Uterus (tissue), 4 donors: ENCODE measurements around the gene SHTN1. TPM values are rescaled to one million over a fixed set of nuclear protein-coding genes. Genes with fewer than 3 reads are reported as not detected.

Source experiments
- DNase-seq, 2 donors: peaks; one replicate each; pipeline ENCODE4 v3.0.0-alpha.2; 2019 to 2020
- H3K27ac ChIP-seq, 2 donors: fragments of 200-600 bp; sonication (generic); 1 replicate in 1 of 2; 2 replicates in 1 of 2; pipeline ENCODE4 v1.5.1; 2016 to 2018
- H3K27me3 ChIP-seq, 2 donors: fragments of 200-600 bp; sonication (generic); one replicate each; pipeline ENCODE4 v1.5.1; 2018 to 2019; ENCODE audit warnings: control low read depth in 1 of 2
- H3K36me3 ChIP-seq, 2 donors: fragments of 200-600 bp; sonication (generic); one replicate each; pipeline ENCODE4 v1.5.1; 2019; ENCODE audit warnings: control low read depth in 1 of 2
- H3K4me1 ChIP-seq, 2 donors: fragments of 200-600 bp; sonication (generic); one replicate each; pipeline ENCODE4 v1.5.1; 2018 to 2019; ENCODE audit warnings: control low read depth in 1 of 2
- H3K4me3 ChIP-seq, 2 donors: fragments of 200-600 bp; sonication (generic); 1 replicate in 1 of 2; 2 replicates in 1 of 2; pipeline ENCODE4 v1.5.1; 2018 to 2019; ENCODE audit warnings: mild to moderate bottlenecking in 1 of 2
- H3K9me3 ChIP-seq, 2 donors: fragments of 200-600 bp; sonication (generic); one replicate each; pipeline ENCODE4 v1.5.1; 2019; ENCODE audit warnings: control low read depth in 1 of 2
- POLR2A ChIP-seq, 2 donors: fragments of 450-650 bp; IDR thresholded peaks; one replicate each; pipeline ENCODE4 v1.6.1; 2016; ENCODE audit warnings: antibody characterized with exemption in 2 of 2, mild to moderate bottlenecking in 1 of 2, moderate library complexity in 1 of 2
- intact Hi-C: fragments of 100-400 bp; cut with DNase I; formaldehyde crosslinking; loops from one replicate; pipeline ENCODE4 v1.15.1; 2023; ENCODE audit warnings: low total_unique reads
- total RNA-seq, 4 donors: library from RNA; depleted of rRNA in 3 of 4; stranded (reverse); fragments of >200 nt in 3 of 4; gene quantifications; one replicate each; pipeline versions ENCODE4 v1.1.0 to v1.2.4, GENCODE V29; 2014 to 2023
- TF ChIP-seq, protein P1 (sequence below), 4 experiments: fragments of 200-600 bp in 2 of 4; fragments of 450-650 bp in 2 of 4; sonication (generic) in 2 of 4; IDR thresholded peaks; one replicate each; pipeline ENCODE4 v1.5.1; 2016 to 2019; ENCODE audit warnings: antibody characterized with exemption in 4 of 4, mild to moderate bottlenecking in 2 of 4, moderate library complexity in 1 of 4
- donor health status: DM: yes; HTN: yes; CAD: no.

SHTN1 gene
- total RNA-seq, 4 donors from 2014 or later, result 4.9 to 19.6 (median 7.3) TPM

DNA sequence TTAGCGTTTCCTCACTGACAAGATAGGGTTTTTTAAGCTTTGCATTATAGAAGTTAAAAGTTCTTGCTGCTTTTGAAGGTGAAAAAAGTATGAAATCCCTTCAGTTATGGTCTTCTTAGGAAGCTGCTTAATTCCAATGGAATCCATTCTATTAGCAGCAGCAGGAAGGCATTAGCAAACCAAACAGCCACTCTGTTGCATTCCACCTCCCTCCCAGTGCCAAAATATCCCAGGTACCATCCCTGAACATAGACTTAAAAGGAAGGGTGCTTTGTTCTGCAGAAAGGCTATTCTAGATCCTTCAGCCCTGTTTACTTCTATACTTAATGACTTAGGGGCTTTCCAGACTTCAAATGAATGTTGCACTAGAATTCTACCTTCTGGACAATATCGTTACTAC lies 131.9 kb downstream of the SHTN1 start:
- TF ChIP-seq POLR2A (IDR thresholded peaks at IDR 0.05), result no peak
- TF ChIP-seq, protein P1, sequence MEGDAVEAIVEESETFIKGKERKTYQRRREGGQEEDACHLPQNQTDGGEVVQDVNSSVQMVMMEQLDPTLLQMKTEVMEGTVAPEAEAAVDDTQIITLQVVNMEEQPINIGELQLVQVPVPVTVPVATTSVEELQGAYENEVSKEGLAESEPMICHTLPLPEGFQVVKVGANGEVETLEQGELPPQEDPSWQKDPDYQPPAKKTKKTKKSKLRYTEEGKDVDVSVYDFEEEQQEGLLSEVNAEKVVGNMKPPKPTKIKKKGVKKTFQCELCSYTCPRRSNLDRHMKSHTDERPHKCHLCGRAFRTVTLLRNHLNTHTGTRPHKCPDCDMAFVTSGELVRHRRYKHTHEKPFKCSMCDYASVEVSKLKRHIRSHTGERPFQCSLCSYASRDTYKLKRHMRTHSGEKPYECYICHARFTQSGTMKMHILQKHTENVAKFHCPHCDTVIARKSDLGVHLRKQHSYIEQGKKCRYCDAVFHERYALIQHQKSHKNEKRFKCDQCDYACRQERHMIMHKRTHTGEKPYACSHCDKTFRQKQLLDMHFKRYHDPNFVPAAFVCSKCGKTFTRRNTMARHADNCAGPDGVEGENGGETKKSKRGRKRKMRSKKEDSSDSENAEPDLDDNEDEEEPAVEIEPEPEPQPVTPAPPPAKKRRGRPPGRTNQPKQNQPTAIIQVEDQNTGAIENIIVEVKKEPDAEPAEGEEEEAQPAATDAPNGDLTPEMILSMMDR (IDR thresholded peaks at IDR 0.05), result no peak
- H3K27ac ChIP-seq, result no peak overlapping the region
- no peaks in the 10 kb centered on the region for H3K36me3 ChIP-seq
- H3K4me3 ChIP-seq, result no peak overlapping the region
- H3K9me3 ChIP-seq, result no peaks in the 10 kb centered on the region
- no peak for DNase-seq
- intact Hi-C loops, result no loop called here
- no peaks in the 10 kb centered on the region for H3K4me1 ChIP-seq
- no peaks in the 10 kb centered on the region for H3K27me3 ChIP-seq

DNA sequence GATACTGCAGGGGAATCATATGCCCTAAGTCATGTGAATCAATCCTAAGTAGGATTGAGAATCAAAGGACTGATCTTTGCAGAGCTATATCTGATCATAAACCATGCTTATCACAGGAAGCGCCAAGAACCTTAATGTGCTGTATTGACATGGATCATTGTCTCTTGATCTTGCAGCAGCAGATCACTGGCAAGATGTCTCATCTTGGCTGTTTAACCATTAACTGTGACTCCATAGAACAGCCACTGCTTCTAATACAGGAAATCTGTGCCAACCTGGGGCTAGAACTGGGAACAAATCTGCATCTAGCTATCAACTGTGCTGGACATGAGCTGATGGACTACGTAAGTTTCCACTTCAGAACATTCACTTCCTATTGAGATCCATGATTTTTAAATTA lies 134.0 kb downstream of the SHTN1 start:
- H3K36me3 ChIP-seq, result no peaks in the 10 kb centered on the region
- no peaks in the 10 kb centered on the region for H3K27me3 ChIP-seq
- no peak for TF ChIP-seq POLR2A (IDR thresholded peaks at IDR 0.05)
- TF ChIP-seq, protein P1 (IDR thresholded peaks at IDR 0.05), result no peak
- intact Hi-C loops, result no loop called here
- no peaks in the 10 kb centered on the region for H3K4me1 ChIP-seq
- no peaks in the 10 kb centered on the region for H3K9me3 ChIP-seq
- no peak overlapping the region for H3K27ac ChIP-seq
- H3K4me3 ChIP-seq, result no peak overlapping the region
- DNase-seq, result no peak

- intact Hi-C loops, result no loop called here
- H3K4me3 ChIP-seq, result no peak overlapping the region
- H3K27ac ChIP-seq, result no peak overlapping the region
- no peaks in the 10 kb centered on the region for H3K9me3 ChIP-seq
- DNase-seq, result no peak
- TF ChIP-seq POLR2A (IDR thresholded peaks at IDR 0.05), result no peak
- TF ChIP-seq, protein P1 (IDR thresholded peaks at IDR 0.05), result no peak
- H3K36me3 ChIP-seq, result no peaks in the 10 kb centered on the region
- H3K4me1 ChIP-seq, result no peaks in the 10 kb centered on the region
- H3K27me3 ChIP-seq, result no peaks in the 10 kb centered on the region
Measured at GRCh38 chr10:116868722-116869121, 136.3 kb downstream of the SHTN1 start.

- Histone ChIP-seq H3K27me3 (no peaks in the 10 kb centered on the region), H3K27ac (no peak overlapping the region), H3K4me3 (no peak overlapping the region), H3K4me1 (no peaks in the 10 kb centered on the region), H3K9me3 (no peaks in the 10 kb centered on the region), H3K36me3 (no peaks in the 10 kb centered on the region)
- intact Hi-C loops, result no loop called here
- DNase-seq, result no peak
- TF ChIP-seq, protein P1 (IDR thresholded peaks at IDR 0.05), result no peak
- no peak for TF ChIP-seq POLR2A (IDR thresholded peaks at IDR 0.05)
Measured at GRCh38 chr10:116868198-116868676, 136.8 kb downstream of the SHTN1 start.

DNA sequence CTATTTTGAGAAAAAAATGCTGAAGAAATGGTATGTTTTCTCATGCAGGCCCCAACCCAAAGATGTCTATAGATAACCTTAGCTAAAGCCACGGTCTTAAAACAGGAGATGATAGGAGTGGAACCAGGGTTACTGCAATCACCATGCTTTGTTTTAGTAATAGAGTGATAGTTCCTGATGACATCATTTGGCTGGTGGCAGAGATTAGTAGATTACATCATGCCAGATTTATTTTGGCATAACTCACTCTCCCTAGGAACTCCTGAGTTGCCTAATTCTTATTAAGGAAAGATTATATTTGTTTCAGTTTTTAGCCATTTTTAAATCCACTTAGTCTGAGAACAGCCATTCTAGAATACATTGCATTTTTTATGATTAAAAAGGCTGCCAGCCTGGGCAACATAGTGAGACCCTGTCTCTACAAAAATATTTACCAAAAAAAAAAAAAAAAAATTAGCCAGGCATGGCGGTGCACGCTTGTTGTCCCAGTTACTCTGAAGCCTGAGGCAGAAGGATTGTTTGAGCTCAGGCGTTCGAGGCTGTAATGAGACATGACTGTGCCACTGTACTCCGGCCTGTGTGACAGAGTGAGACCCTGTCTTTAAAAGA lies 137.9 kb downstream of the SHTN1 start:
- no peaks in the 10 kb centered on the region for H3K9me3 ChIP-seq
- no peak for DNase-seq
- no peak overlapping the region for H3K4me3 ChIP-seq
- no peak overlapping the region for H3K27ac ChIP-seq
- no peak for TF ChIP-seq POLR2A (IDR thresholded peaks at IDR 0.05)
- TF ChIP-seq, protein P1 (IDR thresholded peaks at IDR 0.05), result no peak
- intact Hi-C loops, result no loop called here
- no peaks in the 10 kb centered on the region for H3K36me3 ChIP-seq
- H3K4me1 ChIP-seq, result no peaks in the 10 kb centered on the region
- H3K27me3 ChIP-seq, result no peaks in the 10 kb centered on the region
